WERI-Rb-1 (cell line): ENCODE results near the gene CDH4.

Experiments
- DNase-seq: peaks from one replicate; pipeline ENCODE4 v3.0.0-alpha.2; 2020
- H3K27ac ChIP-seq: fragments of 250-450 bp; sonication (Bioruptor Pico); 2 replicates; pipeline ENCODE4 v1.5.1; 2020; ENCODE audit warnings: mild to moderate bottlenecking, moderate library complexity
- H3K27me3 ChIP-seq: fragments of 250-450 bp; sonication (Bioruptor Pico); 2 replicates; pipeline ENCODE4 v1.5.1; 2021; ENCODE audit warnings: mild to moderate bottlenecking, low read depth, moderate library complexity; ENCODE audit not compliant: insufficient read depth, severe bottlenecking
- H3K36me3 ChIP-seq: fragments of 250-450 bp; sonication (Bioruptor Pico); 2 replicates; pipeline ENCODE4 v1.5.1; 2020; ENCODE audit warnings: mild to moderate bottlenecking, moderate library complexity
- H3K4me3 ChIP-seq: 2 replicates; pipeline ENCODE4 v1.5.1; 2011; ENCODE audit warnings: low read depth, mild to moderate bottlenecking, control low read depth, low read length
- H3K9me3 ChIP-seq: fragments of 250-450 bp; sonication (Bioruptor Pico); 2 replicates; pipeline ENCODE4 v1.5.1; 2021; ENCODE audit warnings: mild to moderate bottlenecking, moderate library complexity; ENCODE audit not compliant: severe bottlenecking
- CTCF ChIP-seq: IDR thresholded peaks from 2 replicates; pipeline ENCODE4 v1.5.1; 2011; ENCODE audit warnings: low read depth, mild to moderate bottlenecking, control low read depth, inconsistent platforms, low read length

CDH4 gene

GRCh38 chr20:61499859-61500554, 247.9 kb downstream of the CDH4 start:
- Histone ChIP-seq H3K27ac (no peak overlapping the region), H3K27me3 (peaks cover 85% of the 10 kb centered on the region), H3K4me3 (no peak overlapping the region), H3K9me3 (no peaks in the 10 kb centered on the region), H3K36me3 (no peaks in the 10 kb centered on the region)
- no peak for DNase-seq
- TF ChIP-seq CTCF: no peak

- Histone ChIP-seq H3K36me3 (no peaks in the 10 kb centered on the region), H3K9me3 (no peaks in the 10 kb centered on the region), H3K4me3 (no peak overlapping the region), H3K27ac (no peak overlapping the region), H3K27me3 (peaks cover 88% of the 10 kb centered on the region)
- no peak for TF ChIP-seq CTCF
- no peak for DNase-seq
These were observed 248.8 kb downstream of the CDH4 start for GRCh38 chr20:61500791-61501321.

GRCh38 chr20:61502433-61502832, 250.4 kb downstream of the CDH4 start:
- Histone ChIP-seq H3K27ac (no peak overlapping the region), H3K9me3 (no peaks in the 10 kb centered on the region), H3K27me3 (peaks cover 93% of the 10 kb centered on the region), H3K36me3 (no peaks in the 10 kb centered on the region), H3K4me3 (no peak overlapping the region)
- no peak for DNase-seq
- TF ChIP-seq CTCF: no peak

GRCh38 chr20:61503106-61503505, 251.0 kb downstream of the CDH4 start:
- TF ChIP-seq CTCF: no peak
- Histone ChIP-seq H3K27me3 (peaks cover 98% of the 10 kb centered on the region), H3K36me3 (no peaks in the 10 kb centered on the region), H3K4me3 (no peak overlapping the region), H3K9me3 (no peaks in the 10 kb centered on the region), H3K27ac (no peak overlapping the region)
- DNase-seq: no peak

GRCh38 chr20:61505508-61505907, 253.4 kb downstream of the CDH4 start:
- Histone ChIP-seq H3K36me3 (no peaks in the 10 kb centered on the region), H3K27ac (no peak overlapping the region), H3K9me3 (no peaks in the 10 kb centered on the region), H3K27me3 (peaks cover 98% of the 10 kb centered on the region), H3K4me3 (no peak overlapping the region)
- no peak for TF ChIP-seq CTCF
- no peak for DNase-seq

- no peak overlapping the region for H3K27ac ChIP-seq
- H3K9me3 ChIP-seq: no peaks in the 10 kb centered on the region
- no peak for TF ChIP-seq CTCF
- no peaks in the 10 kb centered on the region for H3K36me3 ChIP-seq
- no peak overlapping the region for H3K4me3 ChIP-seq
- DNase-seq: no peak
- peaks cover 98% of the 10 kb centered on the region for H3K27me3 ChIP-seq
These were observed 255.7 kb downstream of the CDH4 start for GRCh38 chr20:61507778-61508177.
